ENCODE results near the gene KLRB1.

Gene KLRB1

GRCh38 chr12:9634969-9635754, 27.4 kb upstream of the KLRB1 start:
- no peak overlapping the region for H3K4me3 ChIP-seq (replicated peaks; ENCODE audit: low read depth, low read length)
- TF ChIP-seq CTCF (IDR thresholded peaks at IDR 0.05; ENCODE audit: low read length, missing control alignments) = no peak
- DNase-seq (ENCODE audit: low read depth) = no peak

GRCh38 chr12:9634177-9634803, 26.6 kb upstream of the KLRB1 start:
- peak; percentile 73 for TF ChIP-seq CTCF (IDR thresholded peaks at IDR 0.05; ENCODE audit: low read length, missing control alignments)
- peak; percentile 74 for DNase-seq (ENCODE audit: low read depth)
- no peak overlapping the region for H3K4me3 ChIP-seq (replicated peaks; ENCODE audit: low read depth, low read length)

GRCh38 chr12:9632766-9633165, 25.1 kb upstream of the KLRB1 start:
- no peak overlapping the region for H3K4me3 ChIP-seq (replicated peaks; ENCODE audit: low read depth, low read length)
- no peak for TF ChIP-seq CTCF (IDR thresholded peaks at IDR 0.05; ENCODE audit: low read length, missing control alignments)
- DNase-seq (ENCODE audit: low read depth) = no peak

GRCh38 chr12:9626821-9627220, 19.1 kb upstream of the KLRB1 start:
- no peak for TF ChIP-seq CTCF (IDR thresholded peaks at IDR 0.05; ENCODE audit: low read length, missing control alignments)
- H3K4me3 ChIP-seq (replicated peaks; ENCODE audit: low read depth, low read length) = no peak overlapping the region
- DNase-seq (ENCODE audit: low read depth) = no peak

- no peak for DNase-seq (ENCODE audit: low read depth)
- H3K4me3 ChIP-seq (replicated peaks; ENCODE audit: low read depth, low read length) = no peak overlapping the region
- TF ChIP-seq CTCF (IDR thresholded peaks at IDR 0.05; ENCODE audit: low read length, missing control alignments) = no peak
These were observed 18.6 kb upstream of the KLRB1 start for GRCh38 chr12:9626291-9626690.

GRCh38 chr12:9625019-9625418, 17.3 kb upstream of the KLRB1 start:
- no peak for DNase-seq (ENCODE audit: low read depth)
- TF ChIP-seq CTCF (IDR thresholded peaks at IDR 0.05; ENCODE audit: low read length, missing control alignments) = no peak
- no peak overlapping the region for H3K4me3 ChIP-seq (replicated peaks; ENCODE audit: low read depth, low read length)

Measured in fibroblast of pulmonary artery (primary cell).